Progenitor cell of endocrine pancreas (in vitro differentiated cells): Measurements from ENCODE around the gene LRRC25. TPM values are rescaled to one million over a fixed set of nuclear protein-coding genes. Genes with fewer than 3 reads are reported as not detected.
A peak's percentile ranks its signal among the peaks of the same experiment; 100 is the strongest.

Experiments used
- DNase-seq: peaks from one replicate; pipeline ENCODE4 v3.0.0; 2021; ENCODE audit warnings: low spot score; ENCODE audit not compliant: unreplicated experiment
- H3K27ac Mint-ChIP-seq: 2 replicates; pipeline ENCODE4 v1.8.0; 2021; ENCODE audit warnings: mild to moderate bottlenecking, moderate library complexity, mixed read lengths
- H3K27me3 Mint-ChIP-seq: 2 replicates; pipeline ENCODE4 v1.8.0; 2021; ENCODE audit warnings: mixed read lengths
- H3K36me3 Mint-ChIP-seq: 2 replicates; pipeline ENCODE4 v1.8.0; 2022; ENCODE audit warnings: mixed read lengths; ENCODE audit not compliant: insufficient read depth
- H3K4me1 Mint-ChIP-seq: 2 replicates; pipeline ENCODE4 v1.8.0; 2021; ENCODE audit warnings: low read depth, mixed read lengths
- H3K4me3 Mint-ChIP-seq: 2 replicates; pipeline ENCODE4 v1.8.0; 2021; ENCODE audit warnings: low read depth, mild to moderate bottlenecking, moderate library complexity, mixed read lengths
- H3K9me3 Mint-ChIP-seq: 2 replicates; pipeline ENCODE4 v1.8.0; 2021; ENCODE audit warnings: low read depth, mixed read lengths
- CTCF ChIP-seq: fragments of 200-600 bp; sonication (generic); IDR thresholded peaks from one replicate; pipeline ENCODE4 v1.5.0; 2021; ENCODE audit warnings: antibody characterized with exemption, mild to moderate bottlenecking; ENCODE audit not compliant: unreplicated experiment
- total RNA-seq: library from RNA; stranded (reverse); gene quantifications from 2 replicates; pipeline ENCODE4 v1.2.1, GENCODE V29; 2021

LRRC25 gene
- total RNA-seq, 1 donor from 2014 or later = not detected

DNA sequence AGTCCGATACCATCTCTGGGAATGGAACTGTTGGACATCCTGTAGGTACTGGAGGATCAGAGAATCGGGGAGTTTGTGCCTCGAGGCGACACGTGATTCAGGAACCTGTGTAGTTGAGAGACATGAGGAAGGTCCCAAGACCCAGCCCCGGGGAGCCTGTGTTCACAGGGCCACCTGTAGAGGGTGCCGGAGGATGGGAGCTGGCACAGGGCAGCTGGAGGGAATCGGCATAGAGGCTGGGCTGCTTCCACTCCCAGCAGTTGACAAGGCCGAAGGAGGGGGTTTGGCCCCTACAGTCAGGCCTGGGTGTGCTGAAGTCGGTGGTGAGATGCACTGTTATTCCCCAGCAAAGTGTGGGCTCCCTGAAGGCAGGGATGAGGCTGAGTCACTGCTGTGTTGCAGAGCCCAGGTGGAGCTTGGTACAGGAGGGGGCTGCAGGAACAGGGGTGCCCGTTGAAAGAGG lies 43.0 kb upstream of the LRRC25 start:
- Mint-ChIP-seq H3K27ac (peak overlapping the region; percentile 82), H3K9me3 (no peaks in the 10 kb centered on the region), H3K4me1 (peaks cover 22% of the 10 kb centered on the region), H3K36me3 (peaks cover 5% of the 10 kb centered on the region), H3K4me3 (no peak overlapping the region), H3K27me3 (no peaks in the 10 kb centered on the region)
- DNase-seq = no peak
- peak; percentile 27 for TF ChIP-seq CTCF

DNA sequence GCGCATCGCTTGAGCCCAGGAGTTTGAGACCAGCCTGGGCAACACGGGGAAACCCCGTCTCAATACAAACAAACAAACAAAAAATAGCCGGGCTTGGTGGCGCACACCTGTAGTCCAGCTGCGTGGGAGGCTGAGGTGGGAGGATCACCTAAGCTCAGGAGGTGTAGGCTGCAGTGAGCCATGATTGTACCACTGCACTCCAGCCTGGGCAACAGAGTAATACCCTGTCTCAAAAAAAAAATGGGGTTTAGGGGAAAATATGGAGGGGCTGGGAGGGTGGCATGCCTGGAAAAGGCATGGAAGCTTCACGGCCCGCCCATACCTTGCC lies 42.5 kb upstream of the LRRC25 start:
- no peak for DNase-seq
- no peaks in the 10 kb centered on the region for H3K9me3 Mint-ChIP-seq
- H3K4me1 Mint-ChIP-seq = peaks cover 22% of the 10 kb centered on the region
- peak overlapping the region; percentile 95 for H3K27ac Mint-ChIP-seq
- TF ChIP-seq CTCF = no peak
- no peaks in the 10 kb centered on the region for H3K27me3 Mint-ChIP-seq
- H3K4me3 Mint-ChIP-seq = peak overlapping the region; percentile 54
- peaks cover 5% of the 10 kb centered on the region for H3K36me3 Mint-ChIP-seq

- Mint-ChIP-seq H3K27ac (peak overlapping the region; percentile 95), H3K9me3 (no peaks in the 10 kb centered on the region), H3K36me3 (peaks cover 5% of the 10 kb centered on the region), H3K4me1 (peaks cover 22% of the 10 kb centered on the region), H3K4me3 (peak overlapping the region; percentile 54), H3K27me3 (no peaks in the 10 kb centered on the region)
- TF ChIP-seq CTCF = peak; percentile 24
- no peak for DNase-seq
These were observed 41.8 kb upstream of the LRRC25 start for GRCh38 chr19:18439025-18439909.

GRCh38 chr19:18438331-18439024 lies 41.1 kb upstream of the LRRC25 start:
- Mint-ChIP-seq H3K27ac (peak overlapping the region; percentile 95), H3K27me3 (no peaks in the 10 kb centered on the region), H3K9me3 (no peaks in the 10 kb centered on the region), H3K4me3 (peak overlapping the region; percentile 58), H3K4me1 (peaks cover 22% of the 10 kb centered on the region), H3K36me3 (peaks cover 5% of the 10 kb centered on the region)
- no peak for DNase-seq
- no peak for TF ChIP-seq CTCF

GRCh38 chr19:18437491-18438330 lies 40.3 kb upstream of the LRRC25 start, which contains the start of gene ISYNA1:
Gene ISYNA1, minus strand, starts transcription at chr19:18438133. Its CDS starts 154 bp downstream, at chr19:18437979.
- H3K9me3 Mint-ChIP-seq = no peaks in the 10 kb centered on the region
- DNase-seq = no peak
- H3K27ac Mint-ChIP-seq = peak within 1 kb of the TSS; percentile 95
- TF ChIP-seq CTCF = peak; percentile 12
- H3K4me3 Mint-ChIP-seq = peak within 1 kb of the TSS; percentile 70
- H3K27me3 Mint-ChIP-seq = no peaks in the 10 kb centered on the region
- peaks cover 4% of the 10 kb centered on the region for H3K36me3 Mint-ChIP-seq
- peaks cover 22% of the 10 kb centered on the region for H3K4me1 Mint-ChIP-seq
